Cerebellar cortex (tissue), 1 donor: ENCODE results near the gene CFAP77.
A peak's percentile ranks its signal among the peaks of the same experiment; 100 is the strongest.

Source experiments
- DNase-seq: peaks from one replicate; pipeline ENCODE4 v3.0.0-alpha.2; 2015; ENCODE audit warnings: low spot score

CFAP77 gene

DNA sequence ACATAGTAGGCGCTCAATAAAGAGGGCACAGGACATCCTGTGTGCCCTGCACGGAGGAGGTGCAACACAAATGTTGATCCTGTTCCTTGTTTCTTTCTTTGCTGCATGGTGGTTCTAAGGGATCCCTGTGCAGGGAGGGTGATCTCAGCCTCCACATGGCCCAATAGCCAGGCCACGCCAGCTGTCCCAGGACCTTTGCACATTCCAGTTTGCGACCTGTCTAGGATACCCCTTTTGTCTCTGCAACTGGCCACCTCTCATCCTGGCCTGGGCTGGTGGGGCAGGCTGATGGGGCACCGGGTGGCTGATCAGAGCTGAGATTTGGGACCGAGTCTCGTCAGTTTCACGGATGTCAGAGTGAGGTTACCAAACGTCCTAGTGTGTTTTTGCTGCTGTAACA lies 79.5 kb downstream of the CFAP77 start:
- DNase-seq = no peak

DNA sequence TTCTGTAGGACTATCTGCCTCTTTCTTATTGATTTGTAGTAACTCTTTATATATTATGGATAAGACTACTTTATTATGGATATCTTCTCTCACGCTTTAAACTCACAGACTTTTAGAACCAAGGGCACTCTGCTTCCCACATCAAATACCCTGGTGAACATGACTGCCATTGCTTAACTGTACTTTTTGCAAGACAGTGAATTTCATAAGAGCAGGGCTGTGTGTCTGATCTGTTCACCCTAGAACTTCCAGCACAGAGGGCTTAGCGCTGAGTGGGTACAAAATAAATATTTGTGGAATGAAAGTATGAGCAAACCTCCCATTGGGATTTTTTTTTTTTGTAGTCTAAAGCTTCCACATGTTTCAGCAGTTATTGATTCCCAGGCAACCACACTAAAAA lies 84.8 kb downstream of the CFAP77 start:
- no peak for DNase-seq

GRCh38 chr9:132497731-132498130 lies 87.7 kb downstream of the CFAP77 start:
- no peak for DNase-seq

- DNase-seq = no peak
Measured at GRCh38 chr9:132498531-132499210, 88.7 kb downstream of the CFAP77 start.

GRCh38 chr9:132499251-132499650 lies 89.2 kb downstream of the CFAP77 start:
- no peak for DNase-seq

DNA sequence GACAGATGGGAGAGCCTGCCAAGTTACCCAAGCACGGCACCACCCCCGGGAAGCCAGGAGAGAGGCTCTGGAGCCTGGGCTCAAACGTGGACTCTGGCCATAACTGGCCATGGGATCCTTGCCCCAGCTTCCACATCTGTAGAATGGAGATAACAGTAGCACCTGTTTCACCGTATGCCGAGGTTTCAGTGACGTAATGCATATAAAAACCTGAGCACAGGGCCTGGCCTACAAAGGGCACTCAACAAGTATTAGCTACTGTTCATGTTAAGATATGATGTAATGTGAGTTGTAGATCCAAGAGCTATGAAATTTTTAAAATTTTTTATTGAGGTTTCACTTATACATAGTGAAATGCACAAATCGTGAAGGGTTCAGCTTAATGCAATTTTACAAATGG lies 90.2 kb downstream of the CFAP77 start:
- DNase-seq = no peak

DNA sequence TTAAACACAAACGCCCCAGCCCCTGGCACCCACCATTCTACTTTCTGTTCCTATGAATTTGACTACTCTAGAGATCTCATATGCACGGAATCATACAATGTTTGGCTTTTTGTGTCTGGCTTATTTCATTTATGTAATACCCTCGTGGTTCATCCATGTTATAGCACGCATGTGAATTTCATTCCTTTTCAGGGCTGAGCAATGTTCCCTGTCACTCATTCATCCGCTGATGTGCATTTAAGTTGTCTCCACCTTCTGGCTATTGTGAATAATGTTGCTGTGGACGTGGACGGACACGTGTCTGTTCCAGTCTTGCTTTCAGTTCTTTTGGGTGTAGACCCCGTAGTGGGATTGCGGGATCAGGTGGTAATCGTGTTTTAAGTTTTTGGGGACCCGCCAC lies 92.5 kb downstream of the CFAP77 start:
- no peak for DNase-seq

GRCh38 chr9:132503116-132503515 lies 93.1 kb downstream of the CFAP77 start:
- no peak for DNase-seq

DNA sequence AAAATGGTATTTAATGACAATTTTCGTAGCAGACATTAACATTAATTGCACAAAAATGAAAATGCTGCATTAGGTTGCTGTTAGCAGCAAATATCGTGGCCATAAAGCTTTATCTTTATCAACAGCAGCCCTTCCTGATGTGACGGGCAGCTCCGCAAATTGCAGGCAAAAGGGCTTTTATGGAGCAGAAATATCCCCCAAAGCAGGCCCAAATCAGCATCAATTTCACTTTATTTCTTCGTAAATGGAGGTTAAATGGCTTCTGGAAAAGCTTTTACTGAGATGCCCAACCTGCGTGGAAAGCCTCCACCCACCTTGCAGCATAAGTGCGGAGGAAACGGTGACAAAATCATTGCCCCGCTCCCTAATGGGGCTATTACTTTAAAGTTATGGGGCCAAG lies 94.5 kb downstream of the CFAP77 start:
- DNase-seq = no peak

DNA sequence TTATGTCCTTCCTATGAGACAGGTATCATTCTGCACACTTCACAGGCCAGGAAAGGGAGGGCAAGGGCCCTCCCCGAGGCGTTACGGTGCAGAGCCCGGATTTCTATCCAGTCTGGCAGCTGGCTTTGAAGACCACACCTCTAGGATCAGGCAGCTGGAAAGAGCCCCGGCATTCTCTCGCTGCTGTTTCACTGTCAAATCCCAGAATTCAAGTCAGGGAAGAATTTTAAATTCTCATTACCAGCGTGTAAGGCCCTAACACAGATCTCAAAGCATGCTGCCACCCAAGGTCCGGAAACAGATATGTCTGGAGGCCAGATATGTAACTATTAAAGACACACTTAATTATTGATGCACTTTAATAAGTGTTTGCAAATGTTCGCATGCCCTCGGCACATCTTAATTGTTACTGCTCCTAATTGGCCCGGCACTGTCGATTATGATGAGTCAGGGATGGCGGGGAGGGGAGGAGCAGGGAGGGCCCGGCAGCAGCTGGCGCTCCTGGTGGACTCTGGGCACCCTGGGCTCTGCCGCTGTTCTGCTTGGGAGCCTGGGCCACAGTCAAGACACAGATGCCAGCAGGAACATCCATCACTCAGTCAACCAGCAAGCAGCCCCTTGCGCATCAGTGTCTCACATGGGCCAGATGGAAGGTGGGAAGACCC lies 96.1 kb downstream of the CFAP77 start:
- DNase-seq = no peak

DNA sequence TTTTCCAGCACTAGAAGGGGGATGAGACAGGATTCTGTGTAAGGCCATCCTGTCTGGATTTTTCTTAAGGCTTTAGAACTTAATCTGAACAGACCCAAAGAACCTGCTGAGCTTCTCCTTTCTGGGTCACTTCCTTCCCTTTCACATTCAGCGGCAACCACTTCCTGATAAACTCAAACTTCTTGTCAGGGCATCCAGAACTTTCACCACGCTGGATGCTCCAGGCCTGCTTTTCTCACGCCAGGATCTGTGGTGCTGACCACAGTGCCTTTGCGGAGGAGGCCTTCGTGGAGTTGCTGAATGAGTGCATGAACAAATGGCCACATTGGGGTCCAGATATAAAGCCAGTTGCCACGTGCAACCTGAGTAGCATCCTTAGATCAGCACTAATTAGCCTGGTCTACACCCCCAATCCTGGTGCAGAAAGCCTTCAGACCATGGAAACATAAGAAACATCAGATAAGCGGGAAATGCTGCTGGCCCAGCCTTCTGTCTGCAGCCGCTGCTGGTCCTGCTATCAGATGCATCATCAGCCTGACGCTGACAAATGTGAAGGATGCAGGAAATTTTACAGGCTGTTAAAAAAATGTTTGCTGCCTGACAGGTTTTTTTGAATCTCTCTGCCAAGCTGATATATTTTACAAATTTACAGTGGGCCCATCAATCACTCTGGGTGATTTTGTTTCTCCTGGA lies 97.1 kb downstream of the CFAP77 start:
- DNase-seq = no peak

DNA sequence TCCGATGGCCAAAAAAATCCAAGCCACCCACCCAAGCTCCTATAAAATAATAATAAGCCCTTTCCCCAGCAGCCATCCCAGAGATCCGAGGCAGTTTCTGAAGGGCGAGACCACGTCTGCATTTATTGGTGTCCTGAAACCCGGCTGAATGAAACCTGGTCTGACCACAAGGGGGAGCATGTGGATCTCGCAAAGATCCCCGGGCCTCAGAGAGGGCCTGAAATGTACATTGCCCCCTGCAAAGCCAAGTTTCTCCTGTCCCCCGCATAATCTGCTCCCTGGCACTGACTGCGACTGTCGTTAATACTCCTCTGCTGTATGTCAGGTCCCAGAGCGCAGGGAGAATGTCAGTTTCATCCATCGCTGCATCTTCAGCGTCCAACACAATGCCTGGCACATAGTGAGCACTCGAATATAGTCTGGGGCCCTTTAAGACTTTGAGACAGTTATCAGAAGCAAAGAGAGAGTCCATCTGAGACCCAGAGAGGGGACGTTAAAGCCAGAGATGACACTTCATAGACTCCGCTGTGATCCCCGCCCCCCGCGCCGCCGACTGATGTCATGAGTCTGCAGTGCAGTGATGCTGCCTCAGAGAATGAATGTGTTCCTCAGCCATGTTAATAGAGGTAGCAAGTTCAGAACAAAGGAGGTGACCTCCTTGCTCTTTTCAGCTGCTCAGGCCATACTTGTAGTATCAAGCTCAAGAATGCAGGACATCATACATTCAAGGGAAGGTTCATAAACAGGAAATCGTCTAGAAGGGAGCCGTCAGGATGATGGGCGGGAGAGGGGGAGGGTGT lies 97.9 kb downstream of the CFAP77 start:
- peak; percentile 83 for DNase-seq

GRCh38 chr9:132509928-132510874 lies 100.2 kb downstream of the CFAP77 start:
- DNase-seq = no peak

DNA sequence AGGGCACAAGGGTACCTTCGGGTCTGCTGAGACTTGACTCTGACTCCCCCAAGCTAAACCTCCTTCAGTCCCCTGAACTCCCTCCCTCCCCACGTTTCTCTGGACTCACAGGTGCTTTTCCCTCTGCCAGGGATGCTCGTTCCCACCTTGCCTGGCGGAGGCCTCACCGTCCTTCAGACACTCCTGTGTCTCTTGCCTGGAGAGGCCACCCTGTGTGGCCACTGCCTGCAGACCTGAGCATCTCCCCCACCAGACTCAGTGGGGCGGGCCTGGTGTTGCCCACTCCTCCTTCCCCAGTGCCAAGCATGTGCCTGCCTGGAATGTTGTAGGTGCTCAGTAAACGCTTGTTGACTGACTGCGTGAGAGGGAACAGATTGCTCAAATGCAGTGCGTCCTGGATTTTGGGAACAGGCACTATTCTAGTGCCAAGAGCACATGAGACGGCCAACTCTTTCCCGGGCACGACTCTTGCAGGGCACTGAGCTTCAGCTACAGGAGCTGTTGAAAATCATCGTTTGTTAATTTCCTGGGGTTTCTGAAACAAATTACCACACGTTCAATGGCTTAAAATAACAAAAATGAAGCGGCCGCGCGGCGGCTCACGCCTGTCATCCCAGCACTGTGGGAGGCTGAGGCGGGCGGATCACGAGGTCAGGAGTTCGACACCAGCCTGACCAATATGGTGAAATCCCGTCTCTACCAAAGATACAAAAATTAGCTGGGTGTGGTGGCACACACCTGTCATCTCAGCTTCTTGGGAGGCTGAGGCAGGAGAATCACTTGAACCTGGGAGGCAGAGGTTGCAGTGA lies 101.4 kb downstream of the CFAP77 start:
- DNase-seq = no peak

DNA sequence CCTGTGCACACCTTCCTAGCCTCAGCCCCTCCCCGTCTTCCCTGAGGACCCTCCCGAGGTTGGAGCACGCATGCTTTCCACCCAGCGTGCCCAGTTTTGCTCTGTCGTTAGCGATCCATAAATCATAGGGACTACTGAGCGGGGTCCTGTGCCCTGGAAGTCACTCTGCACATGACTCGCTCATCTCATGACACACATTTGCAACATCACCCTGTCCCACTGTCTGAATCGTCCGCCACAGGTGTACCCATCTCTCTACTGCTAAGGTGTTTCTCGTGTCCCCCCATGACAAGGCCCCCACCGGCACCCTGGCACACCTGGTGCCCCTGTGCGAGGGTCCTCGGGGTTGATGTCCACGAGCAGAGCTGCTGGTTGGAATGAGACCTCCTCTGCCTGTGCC lies 103.4 kb downstream of the CFAP77 start:
- no peak for DNase-seq

GRCh38 chr9:132514011-132514744 lies 104.2 kb downstream of the CFAP77 start:
- no peak for DNase-seq

- no peak for DNase-seq
Measured at GRCh38 chr9:132514821-132515220, 104.8 kb downstream of the CFAP77 start.

DNA sequence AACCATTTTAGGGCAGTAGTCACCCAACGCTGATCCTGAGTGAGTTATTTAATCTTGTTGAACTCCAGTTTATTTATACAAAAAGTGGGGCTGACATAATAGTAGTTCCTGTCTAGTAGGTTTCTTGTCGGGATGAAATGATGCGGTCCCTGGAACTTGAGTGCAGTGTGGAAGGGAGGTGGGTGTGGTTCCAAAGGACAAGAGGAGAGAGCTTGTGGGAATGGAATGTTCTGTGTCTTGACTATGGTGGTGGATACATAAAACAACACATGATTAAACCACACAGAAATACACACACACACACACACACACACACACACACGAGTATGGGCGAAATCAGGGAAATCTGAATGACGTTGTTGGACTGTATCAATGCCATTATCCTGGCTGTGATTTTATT lies 106.3 kb downstream of the CFAP77 start:
- no peak for DNase-seq

DNA sequence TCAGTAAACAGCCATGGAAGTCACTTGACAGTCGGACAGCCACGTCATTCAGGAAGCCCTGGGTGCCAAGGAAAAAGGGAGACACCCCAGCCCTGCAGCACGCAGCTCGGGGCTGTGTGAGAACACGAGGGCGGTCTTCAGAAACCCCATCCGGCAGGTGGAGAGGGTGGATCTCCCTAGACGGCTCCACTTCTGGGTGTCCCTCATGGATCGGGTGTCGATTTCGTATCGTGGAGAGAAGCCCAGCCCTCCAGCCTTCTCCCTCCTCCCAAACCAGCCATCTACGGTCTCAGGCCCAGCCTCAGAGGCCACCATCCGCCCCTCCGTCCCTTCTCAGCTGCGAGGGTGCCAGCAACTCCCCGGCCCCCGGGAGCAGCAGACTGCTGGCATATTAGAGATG lies 106.9 kb downstream of the CFAP77 start:
- DNase-seq = no peak
